Measurements from ENCODE around the gene FBXO46. TPM values are rescaled to one million over a fixed set of nuclear protein-coding genes. Genes with fewer than 3 reads are reported as not detected.
"Not testable (repeated sequence)": the region's sequence is repeated elsewhere in the genome, so short reads cannot be mapped to it uniquely, and the experiment has no call there.

The FBXO46 gene
- polyA plus RNA-seq, 2 donors, result 13.9 TPM

- Histone ChIP-seq H3K4me1 (ENCODE audit: control insufficient read depth in 2 of 2, insufficient read depth in 2 of 2, low read length in 1 of 2) (peaks cover 0 to 3% of the 10 kb centered on the region in 2 donors), H3K9me3 (ENCODE audit: control insufficient read depth in 2 of 2, insufficient read depth in 1 of 2, low read depth in 1 of 2, low read length in 1 of 2) (no peaks in the 10 kb centered on the region), H3K36me3 (ENCODE audit: control insufficient read depth in 2 of 2, insufficient read depth in 2 of 2, low read length in 1 of 2) (no peaks in the 10 kb centered on the region), H3K27ac (ENCODE audit: low read depth in 2 of 2, low read length in 1 of 2) (no peak overlapping the region), H3K27me3 (ENCODE audit: control insufficient read depth in 1 of 2, insufficient read depth in 2 of 2, low read length in 2 of 2) (no peaks in the 10 kb centered on the region), H3K4me3 (ENCODE audit: low read depth in 1 of 2, low read length in 2 of 2) (no peak overlapping the region)
- WGBS, 2 donors, result 70 to 74% methylated on average over 9 of the region's 9 CpGs
Measured at GRCh38 chr19:45757695-45758094, 27.0 kb upstream of the FBXO46 start.

- Histone ChIP-seq H3K27ac (ENCODE audit: low read depth in 2 of 2, low read length in 1 of 2) (no peak overlapping the region), H3K4me3 (ENCODE audit: low read depth in 1 of 2, low read length in 2 of 2) (no peak overlapping the region), H3K4me1 (ENCODE audit: control insufficient read depth in 2 of 2, insufficient read depth in 2 of 2, low read length in 1 of 2) (peaks cover 0 to 3% of the 10 kb centered on the region in 2 donors), H3K9me3 (ENCODE audit: control insufficient read depth in 2 of 2, insufficient read depth in 1 of 2, low read depth in 1 of 2, low read length in 1 of 2) (no peaks in the 10 kb centered on the region), H3K36me3 (ENCODE audit: control insufficient read depth in 2 of 2, insufficient read depth in 2 of 2, low read length in 1 of 2) (no peaks in the 10 kb centered on the region), H3K27me3 (ENCODE audit: control insufficient read depth in 1 of 2, insufficient read depth in 2 of 2, low read length in 2 of 2) (no peaks in the 10 kb centered on the region)
- WGBS, 2 donors, result 95% methylated on average over 8 of the region's 8 CpGs
Measured at GRCh38 chr19:45754323-45754722, 23.6 kb upstream of the FBXO46 start.

GRCh38 chr19:45753548-45753947 lies 22.9 kb upstream of the FBXO46 start:
- Histone ChIP-seq H3K9me3 (ENCODE audit: control insufficient read depth in 2 of 2, insufficient read depth in 1 of 2, low read depth in 1 of 2, low read length in 1 of 2) (no peaks in the 10 kb centered on the region), H3K27ac (ENCODE audit: low read depth in 2 of 2, low read length in 1 of 2) (no peak overlapping the region), H3K36me3 (ENCODE audit: control insufficient read depth in 2 of 2, insufficient read depth in 2 of 2, low read length in 1 of 2) (no peaks in the 10 kb centered on the region), H3K4me1 (ENCODE audit: control insufficient read depth in 2 of 2, insufficient read depth in 2 of 2, low read length in 1 of 2) (peaks cover 0 to 3% of the 10 kb centered on the region in 2 donors), H3K4me3 (ENCODE audit: low read depth in 1 of 2, low read length in 2 of 2) (no peak overlapping the region), H3K27me3 (ENCODE audit: control insufficient read depth in 1 of 2, insufficient read depth in 2 of 2, low read length in 2 of 2) (no peaks in the 10 kb centered on the region)
- 74 to 77% methylated on average over 6 of the region's 6 CpGs for WGBS, 2 donors

- Histone ChIP-seq H3K27me3 (ENCODE audit: control insufficient read depth in 1 of 2, insufficient read depth in 2 of 2, low read length in 2 of 2) (no peaks in the 10 kb centered on the region), H3K4me3 (ENCODE audit: low read depth in 1 of 2, low read length in 2 of 2) (no peak overlapping the region), H3K36me3 (ENCODE audit: control insufficient read depth in 2 of 2, insufficient read depth in 2 of 2, low read length in 1 of 2) (no peaks in the 10 kb centered on the region), H3K9me3 (ENCODE audit: control insufficient read depth in 2 of 2, insufficient read depth in 1 of 2, low read depth in 1 of 2, low read length in 1 of 2) (no peaks in the 10 kb centered on the region), H3K4me1 (ENCODE audit: control insufficient read depth in 2 of 2, insufficient read depth in 2 of 2, low read length in 1 of 2) (peaks cover 0 to 3% of the 10 kb centered on the region in 2 donors), H3K27ac (ENCODE audit: low read depth in 2 of 2, low read length in 1 of 2) (peak overlapping the region; percentile 21 to 51)
- WGBS, 2 donors, result 61 to 80% methylated on average over 12 of the region's 12 CpGs
Measured at GRCh38 chr19:45752639-45753038, 21.9 kb upstream of the FBXO46 start.

- H3K4me3 ChIP-seq (ENCODE audit: low read depth in 1 of 2, low read length in 2 of 2); H3K9me3 ChIP-seq (ENCODE audit: control insufficient read depth in 2 of 2, insufficient read depth in 1 of 2, low read depth in 1 of 2, low read length in 1 of 2); H3K36me3 ChIP-seq (ENCODE audit: control insufficient read depth in 2 of 2, insufficient read depth in 2 of 2, low read length in 1 of 2); H3K4me1 ChIP-seq (ENCODE audit: control insufficient read depth in 2 of 2, insufficient read depth in 2 of 2, low read length in 1 of 2); H3K27me3 ChIP-seq (ENCODE audit: control insufficient read depth in 1 of 2, insufficient read depth in 2 of 2, low read length in 2 of 2); H3K27ac ChIP-seq (ENCODE audit: low read depth in 2 of 2, low read length in 1 of 2): not testable (repeated sequence)
- WGBS, 2 donors, result 84 to 89% methylated on average over 10 of the region's 10 CpGs
Measured at GRCh38 chr19:45751483-45751882, 20.8 kb upstream of the FBXO46 start.

GRCh38 chr19:45747513-45747912 lies 16.8 kb upstream of the FBXO46 start:
- Histone ChIP-seq H3K9me3 (ENCODE audit: control insufficient read depth in 2 of 2, insufficient read depth in 1 of 2, low read depth in 1 of 2, low read length in 1 of 2) (no peaks in the 10 kb centered on the region), H3K36me3 (ENCODE audit: control insufficient read depth in 2 of 2, insufficient read depth in 2 of 2, low read length in 1 of 2) (no peaks in the 10 kb centered on the region), H3K4me3 (ENCODE audit: low read depth in 1 of 2, low read length in 2 of 2) (no peak overlapping the region), H3K27me3 (ENCODE audit: control insufficient read depth in 1 of 2, insufficient read depth in 2 of 2, low read length in 2 of 2) (no peaks in the 10 kb centered on the region), H3K27ac (ENCODE audit: low read depth in 2 of 2, low read length in 1 of 2) (no peak overlapping the region), H3K4me1 (ENCODE audit: control insufficient read depth in 2 of 2, insufficient read depth in 2 of 2, low read length in 1 of 2) (no peaks in the 10 kb centered on the region)
- 79% methylated on average over 5 of the region's 5 CpGs for WGBS, 2 donors

GRCh38 chr19:45746866-45747265 lies 16.2 kb upstream of the FBXO46 start:
- Histone ChIP-seq H3K27me3 (ENCODE audit: control insufficient read depth in 1 of 2, insufficient read depth in 2 of 2, low read length in 2 of 2) (no peaks in the 10 kb centered on the region), H3K4me1 (ENCODE audit: control insufficient read depth in 2 of 2, insufficient read depth in 2 of 2, low read length in 1 of 2) (no peaks in the 10 kb centered on the region), H3K27ac (ENCODE audit: low read depth in 2 of 2, low read length in 1 of 2) (no peak overlapping the region), H3K36me3 (ENCODE audit: control insufficient read depth in 2 of 2, insufficient read depth in 2 of 2, low read length in 1 of 2) (no peaks in the 10 kb centered on the region), H3K4me3 (ENCODE audit: low read depth in 1 of 2, low read length in 2 of 2) (no peak overlapping the region), H3K9me3 (ENCODE audit: control insufficient read depth in 2 of 2, insufficient read depth in 1 of 2, low read depth in 1 of 2, low read length in 1 of 2) (no peaks in the 10 kb centered on the region)
- 62 to 71% methylated on average over 5 of the region's 5 CpGs for WGBS, 2 donors

- Histone ChIP-seq H3K4me1 (ENCODE audit: control insufficient read depth in 2 of 2, insufficient read depth in 2 of 2, low read length in 1 of 2) (no peaks in the 10 kb centered on the region), H3K9me3 (ENCODE audit: control insufficient read depth in 2 of 2, insufficient read depth in 1 of 2, low read depth in 1 of 2, low read length in 1 of 2) (no peaks in the 10 kb centered on the region), H3K36me3 (ENCODE audit: control insufficient read depth in 2 of 2, insufficient read depth in 2 of 2, low read length in 1 of 2) (no peaks in the 10 kb centered on the region), H3K27me3 (ENCODE audit: control insufficient read depth in 1 of 2, insufficient read depth in 2 of 2, low read length in 2 of 2) (no peaks in the 10 kb centered on the region), H3K4me3 (ENCODE audit: low read depth in 1 of 2, low read length in 2 of 2) (no peak overlapping the region), H3K27ac (ENCODE audit: low read depth in 2 of 2, low read length in 1 of 2) (no peak overlapping the region)
- 88 to 91% methylated on average over 6 of the region's 6 CpGs for WGBS, 2 donors
Measured at GRCh38 chr19:45745606-45746005, 14.9 kb upstream of the FBXO46 start.

GRCh38 chr19:45742969-45743368 lies 12.3 kb upstream of the FBXO46 start:
- Histone ChIP-seq H3K27me3 (ENCODE audit: control insufficient read depth in 1 of 2, insufficient read depth in 2 of 2, low read length in 2 of 2) (no peaks in the 10 kb centered on the region), H3K4me1 (ENCODE audit: control insufficient read depth in 2 of 2, insufficient read depth in 2 of 2, low read length in 1 of 2) (no peaks in the 10 kb centered on the region), H3K4me3 (ENCODE audit: low read depth in 1 of 2, low read length in 2 of 2) (no peak overlapping the region), H3K27ac (ENCODE audit: low read depth in 2 of 2, low read length in 1 of 2) (no peak overlapping the region), H3K9me3 (ENCODE audit: control insufficient read depth in 2 of 2, insufficient read depth in 1 of 2, low read depth in 1 of 2, low read length in 1 of 2) (no peaks in the 10 kb centered on the region), H3K36me3 (ENCODE audit: control insufficient read depth in 2 of 2, insufficient read depth in 2 of 2, low read length in 1 of 2) (no peaks in the 10 kb centered on the region)
- 52 to 60% methylated on average over 4 of the region's 4 CpGs for WGBS, 2 donors

GRCh38 chr19:45739498-45740439 lies 9.1 kb upstream of the FBXO46 start:
- 85 to 86% methylated on average over 10 of the region's 10 CpGs for WGBS, 2 donors
- Histone ChIP-seq H3K4me3 (ENCODE audit: low read depth in 1 of 2, low read length in 2 of 2) (no peak overlapping the region), H3K4me1 (ENCODE audit: control insufficient read depth in 2 of 2, insufficient read depth in 2 of 2, low read length in 1 of 2) (no peaks in the 10 kb centered on the region)

More at GRCh38 chr19:45739498-45740439, 9.1 kb upstream of the FBXO46 start:
- Histone ChIP-seq H3K36me3 (ENCODE audit: control insufficient read depth in 2 of 2, insufficient read depth in 2 of 2, low read length in 1 of 2) (no peaks in the 10 kb centered on the region), H3K27ac (ENCODE audit: low read depth in 2 of 2, low read length in 1 of 2) (no peak overlapping the region), H3K27me3 (ENCODE audit: control insufficient read depth in 1 of 2, insufficient read depth in 2 of 2, low read length in 2 of 2) (no peaks in the 10 kb centered on the region), H3K9me3 (ENCODE audit: control insufficient read depth in 2 of 2, insufficient read depth in 1 of 2, low read depth in 1 of 2, low read length in 1 of 2) (no peaks in the 10 kb centered on the region)
